NCI-H226 (cell line): ENCODE measurements around the gene SEMA3F.

Experiments used
- DNase-seq: peaks from one replicate; pipeline ENCODE4 v3.0.0-alpha.2; 2015

The SEMA3F gene

DNA sequence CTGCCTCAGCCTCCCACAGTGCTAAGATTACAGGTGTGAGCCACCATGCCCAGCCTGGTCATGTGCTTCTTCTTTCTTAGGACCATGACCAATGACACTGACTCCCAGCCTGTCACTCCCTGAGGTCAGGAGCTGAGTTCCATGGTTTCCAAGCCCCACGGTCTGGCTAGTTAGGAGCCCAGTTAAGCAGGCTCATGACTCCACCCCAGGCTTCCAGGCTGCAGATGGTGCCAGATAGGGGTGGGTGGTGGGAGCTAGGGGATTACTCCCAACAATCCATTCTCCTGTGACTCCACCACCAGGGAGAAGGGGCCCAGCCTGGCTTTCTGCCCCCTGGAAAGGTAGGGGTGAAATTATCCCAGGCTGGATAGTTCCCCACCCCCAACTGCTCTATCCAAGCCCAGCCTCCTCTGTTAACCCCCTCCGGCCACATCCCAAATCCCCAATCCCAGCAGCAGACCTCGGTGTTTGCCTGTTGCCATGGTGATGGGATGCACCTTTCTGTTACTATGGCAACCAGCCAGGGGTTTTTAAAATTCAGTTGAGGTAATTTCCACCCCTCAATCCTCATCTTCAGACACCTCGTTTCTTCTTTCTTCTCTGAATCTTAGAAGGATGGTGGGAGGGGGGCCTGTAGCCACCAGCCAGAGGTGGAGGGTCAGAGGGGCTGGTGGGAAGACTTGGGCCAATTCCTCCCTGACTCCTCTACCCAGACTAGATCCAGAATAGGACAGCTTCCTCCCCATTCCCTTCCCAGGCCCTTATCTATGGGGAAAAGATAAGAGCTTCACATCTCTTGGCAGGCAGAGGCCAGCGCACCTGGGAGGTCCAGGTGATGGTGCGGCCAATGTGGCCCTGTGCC, 22.5 kb upstream of the SEMA3F start:
- no peak for DNase-seq

DNA sequence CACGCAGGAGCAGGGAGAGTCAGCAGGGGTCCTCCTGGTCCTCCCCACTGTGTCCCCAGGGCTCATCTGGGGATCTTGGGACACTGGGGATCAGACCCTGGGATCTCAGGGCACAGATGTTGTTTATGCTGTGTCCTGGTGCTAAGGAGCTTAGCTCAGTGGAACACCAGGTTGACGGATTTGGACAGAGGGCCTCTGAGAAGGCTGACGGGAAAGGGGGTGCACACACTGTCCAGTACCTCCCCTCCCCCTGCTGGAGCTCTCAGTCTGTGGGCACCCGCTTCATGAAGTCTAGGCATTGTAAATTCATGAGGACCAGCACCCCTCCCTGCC, 21.9 kb upstream of the SEMA3F start:
- no peak for DNase-seq

DNA sequence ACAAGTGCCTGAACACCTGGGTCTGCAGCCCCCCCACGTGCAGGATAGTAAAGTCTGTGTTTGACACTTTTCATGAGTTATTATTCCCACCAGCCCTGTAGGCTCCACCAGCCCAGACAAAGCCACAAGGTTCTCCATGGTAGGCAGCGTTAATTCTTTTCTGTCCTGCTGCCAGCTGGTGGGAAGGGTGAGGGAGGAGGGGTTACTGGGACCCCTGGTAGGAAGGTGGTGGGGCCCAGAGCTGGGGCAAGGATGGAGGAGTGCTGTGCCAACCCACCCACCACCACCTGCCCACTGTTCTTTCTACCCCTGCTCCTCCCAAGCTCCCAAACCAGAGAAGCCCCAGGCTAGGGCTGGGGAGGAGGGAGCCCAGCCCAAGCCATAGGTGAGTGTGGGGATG, 20.8 kb upstream of the SEMA3F start:
- no peak for DNase-seq

DNA sequence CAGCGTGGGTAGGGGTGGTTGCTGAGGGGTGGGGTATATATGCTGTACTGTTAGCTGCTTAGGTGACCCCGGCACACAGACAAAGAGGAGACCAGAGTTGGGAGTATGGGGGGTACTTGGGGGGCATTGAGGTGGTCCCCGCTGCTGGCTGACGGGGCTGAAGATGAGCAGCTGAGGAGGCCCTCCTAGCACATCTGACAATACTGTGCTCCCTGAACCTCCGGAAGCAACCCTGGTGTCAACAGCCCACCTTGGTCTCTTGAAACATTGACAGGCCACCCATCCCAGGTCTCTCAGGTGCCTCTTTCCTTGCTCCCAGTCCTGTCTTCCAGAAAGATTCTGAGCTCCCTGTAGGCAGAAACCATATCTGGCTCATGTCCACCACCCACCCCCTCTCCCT, 19.2 kb upstream of the SEMA3F start:
- DNase-seq, result no peak

DNA sequence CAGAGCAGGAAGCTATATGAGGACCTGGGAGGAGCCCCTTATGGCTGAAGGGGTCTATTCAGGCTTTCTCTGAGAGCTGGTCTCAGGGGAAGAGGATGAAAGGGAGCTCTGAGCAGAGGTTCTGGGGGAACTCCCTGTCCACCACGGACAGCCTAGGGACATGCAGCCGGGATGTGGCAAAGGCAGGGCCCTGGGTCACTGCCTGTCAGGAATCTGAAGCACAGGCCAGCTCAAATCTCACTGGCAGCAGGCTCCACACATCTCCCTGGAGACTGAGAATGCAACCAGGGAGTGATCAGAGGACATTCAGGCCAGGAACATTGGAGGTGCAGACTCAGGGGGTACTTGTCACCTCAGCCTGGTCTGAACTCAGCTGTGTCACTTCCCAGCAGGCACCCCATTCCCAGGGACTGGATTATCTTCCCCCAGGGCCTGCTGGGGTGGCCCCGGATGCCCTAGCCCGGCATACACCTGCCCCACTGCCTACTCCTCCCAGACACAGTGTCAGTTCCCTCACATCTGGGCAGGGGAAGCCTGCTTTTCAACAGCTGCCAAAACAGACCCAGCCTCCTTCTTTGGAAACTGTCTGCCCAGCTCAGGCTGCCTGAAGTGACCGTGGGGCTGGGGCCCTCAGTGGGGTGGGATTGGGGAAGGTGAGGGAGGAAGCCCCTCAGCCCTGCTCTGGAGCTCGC, 18.3 kb upstream of the SEMA3F start:
- DNase-seq, result no peak

DNA sequence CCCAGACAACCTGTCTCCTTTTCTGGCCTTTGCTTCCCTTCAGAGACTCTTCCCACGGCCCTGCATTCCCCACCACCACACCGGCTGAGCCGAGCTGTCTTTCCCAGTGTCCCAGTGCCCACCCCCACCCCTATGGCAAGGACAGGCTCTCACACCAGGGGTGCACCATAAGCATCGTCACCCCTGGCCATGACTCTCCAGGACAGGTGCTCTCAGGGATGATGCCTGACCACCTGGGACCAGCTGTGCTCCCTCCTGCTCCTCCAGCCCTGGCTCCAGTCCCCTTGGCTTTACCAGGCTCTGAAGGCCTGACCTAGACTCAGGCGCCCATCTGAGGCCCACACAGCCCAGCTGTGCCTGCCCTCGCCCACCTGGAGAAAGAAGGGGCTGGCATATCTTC, 17.6 kb upstream of the SEMA3F start:
- no peak for DNase-seq

DNA sequence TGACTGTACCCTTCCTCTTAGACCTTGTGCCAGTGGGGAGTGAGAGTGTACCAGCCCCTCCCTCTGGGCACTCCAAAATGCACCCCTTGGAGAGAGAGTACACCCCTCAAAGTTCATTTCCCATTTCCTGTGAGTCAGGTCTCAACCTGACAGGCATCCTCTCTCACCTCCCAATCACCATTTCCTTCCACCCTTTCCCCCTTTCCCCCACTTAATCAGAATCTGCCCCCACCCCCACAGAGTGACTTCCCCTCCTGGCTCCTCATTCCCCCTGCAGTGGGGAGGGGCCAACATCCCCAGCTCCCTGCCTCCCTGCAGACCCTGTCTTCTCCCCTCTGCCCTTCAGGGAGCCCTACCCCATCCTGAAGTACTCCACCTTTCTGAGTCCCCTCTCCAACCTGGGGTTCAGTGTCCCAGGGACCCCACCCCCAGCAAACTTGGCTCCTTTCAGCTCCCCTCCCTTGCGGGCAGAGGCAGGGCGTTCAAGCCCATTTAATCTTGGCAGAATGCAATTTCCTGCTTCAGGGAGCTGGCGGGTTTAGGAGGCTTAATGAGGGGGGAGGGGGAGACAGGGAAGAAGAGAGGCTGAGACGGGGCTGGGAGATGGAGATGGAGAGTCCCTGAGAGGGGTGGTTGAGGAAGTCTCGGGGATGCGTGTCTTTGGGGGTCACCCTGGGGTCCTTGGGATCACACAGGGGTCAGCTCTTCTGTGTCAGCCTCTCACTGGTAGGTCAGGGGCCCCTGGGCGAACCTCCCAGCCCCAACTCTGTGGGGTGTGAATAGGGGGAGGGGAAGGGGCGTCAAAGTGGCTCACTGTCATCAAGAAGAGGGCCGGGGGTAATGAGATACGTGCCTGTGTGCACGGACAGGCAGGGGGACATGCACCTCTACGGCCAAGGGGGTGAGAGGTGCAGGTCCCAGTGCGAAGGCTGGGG, 16.6 kb upstream of the SEMA3F start:
- no peak for DNase-seq

DNA sequence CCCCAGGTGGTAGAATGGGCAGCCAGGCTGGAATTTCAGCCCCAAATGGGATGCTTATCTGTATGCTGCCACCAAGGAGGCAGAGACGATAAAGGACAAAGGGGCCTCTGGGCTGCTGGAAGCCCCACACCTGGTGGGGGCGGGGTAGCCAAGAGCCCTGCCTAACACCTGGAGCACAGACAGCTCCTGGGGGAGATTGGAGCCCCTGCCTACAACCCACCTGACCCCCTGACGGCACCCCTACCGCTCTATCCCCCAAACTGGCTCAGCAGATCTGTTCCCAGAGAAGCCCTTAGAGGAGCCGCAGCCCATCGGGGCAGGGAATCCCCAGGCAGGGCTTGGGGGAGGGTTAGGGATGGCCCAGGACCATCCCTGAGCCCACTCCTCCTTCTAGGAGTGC, 15.8 kb upstream of the SEMA3F start:
- no peak for DNase-seq

DNA sequence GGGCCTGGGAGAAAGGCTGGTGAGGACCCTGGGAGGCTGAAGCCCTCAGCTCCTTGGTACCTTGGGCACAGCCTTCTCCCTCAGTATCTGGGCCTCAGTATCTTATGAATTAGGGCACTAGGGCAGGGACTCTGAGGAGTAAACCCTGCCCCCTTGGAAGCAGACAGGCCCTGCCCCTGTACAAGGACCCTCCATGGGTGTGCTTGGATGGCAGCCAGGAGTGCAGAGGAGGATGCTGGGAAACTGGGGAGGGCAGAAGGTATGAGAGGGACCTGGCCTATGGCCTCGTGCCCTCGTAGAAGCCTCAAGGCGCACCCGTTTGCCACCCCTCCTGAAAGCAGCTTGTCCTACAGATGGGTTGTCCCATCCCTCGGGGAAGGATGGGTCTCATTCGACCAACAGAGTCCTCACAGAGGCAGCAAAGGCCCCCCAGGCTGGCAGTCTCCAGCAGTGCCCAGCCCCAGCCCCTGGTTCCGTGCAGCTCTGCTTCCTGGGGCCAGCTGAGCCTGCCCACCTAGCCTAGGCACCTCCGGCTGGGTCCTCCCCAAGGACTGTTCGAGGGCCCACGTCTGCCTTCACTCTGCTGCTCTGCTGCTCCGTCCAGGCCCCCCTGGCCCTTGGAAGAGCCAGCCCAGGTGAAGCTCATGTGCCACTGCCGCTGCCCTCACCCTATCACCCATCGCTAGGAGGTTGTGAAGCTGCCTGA, 15.3 kb upstream of the SEMA3F start:
- DNase-seq, result no peak

DNA sequence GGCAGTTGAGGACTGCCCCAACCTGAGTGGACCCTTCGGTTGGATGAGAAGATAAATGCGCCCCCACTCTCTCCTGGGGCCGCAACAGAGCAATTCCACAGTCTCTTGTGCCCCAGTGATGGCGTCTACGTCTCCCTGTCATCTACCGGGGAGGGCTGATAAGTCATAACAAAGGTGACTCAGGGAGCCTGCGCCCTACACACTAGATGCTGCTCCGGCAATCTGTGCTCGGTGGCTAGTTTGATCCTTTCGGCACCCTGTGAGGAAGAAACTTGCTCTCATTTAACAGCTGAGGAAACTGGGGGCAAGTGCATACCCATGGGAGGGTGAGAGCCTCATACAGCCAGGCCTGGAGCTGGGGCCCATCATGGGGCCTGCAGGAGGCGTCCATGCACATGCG, 14.1 kb upstream of the SEMA3F start:
- DNase-seq, result no peak

DNA sequence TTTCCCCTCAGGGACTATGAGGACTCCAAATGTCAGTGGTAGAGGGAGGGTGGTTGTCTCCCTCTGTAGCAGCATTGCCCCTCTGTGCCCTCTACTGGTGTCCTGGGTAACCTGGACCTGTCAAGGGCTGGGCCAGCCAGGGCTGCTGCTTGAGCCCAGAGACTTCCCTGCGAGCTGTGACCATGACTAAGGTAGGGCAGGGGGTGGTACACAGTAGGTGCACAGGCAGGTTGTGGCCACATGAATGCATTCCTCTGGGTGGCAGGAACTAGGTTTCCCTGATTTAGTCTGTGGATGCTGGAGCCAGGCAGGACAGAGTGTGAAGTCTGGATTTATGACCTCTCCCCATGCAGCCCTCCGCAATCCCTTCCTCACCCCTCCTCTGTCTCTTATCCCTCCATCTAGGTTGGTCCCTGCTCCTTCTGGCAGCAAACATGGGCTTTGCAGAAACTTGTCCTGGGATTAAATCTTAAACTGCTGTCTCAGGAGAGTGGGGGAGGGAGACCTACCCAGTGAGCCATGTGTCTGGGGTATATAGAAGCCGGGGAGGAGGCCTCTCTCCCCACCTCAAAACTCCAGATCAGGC, 8.7 kb upstream of the SEMA3F start:
- DNase-seq, result no peak

DNA sequence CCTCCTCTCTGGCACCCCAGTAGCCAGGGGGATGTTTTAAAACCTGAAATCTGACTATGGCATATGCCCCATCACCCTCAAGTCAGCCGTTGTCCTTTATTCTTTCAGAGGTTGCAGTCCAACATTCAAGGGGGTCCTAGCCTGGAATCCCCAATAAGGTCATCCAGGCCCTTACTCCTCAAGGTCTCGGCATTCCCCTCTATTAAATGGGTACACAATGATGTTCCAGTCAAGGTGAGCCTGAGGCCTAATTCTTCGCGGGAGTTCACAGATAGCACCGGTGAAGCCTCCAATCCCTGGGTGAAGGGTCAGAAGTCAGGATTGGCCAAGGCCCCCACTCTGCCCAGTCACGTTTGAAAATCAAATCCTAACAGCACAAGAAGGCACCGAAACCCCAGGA, 8.1 kb upstream of the SEMA3F start:
- DNase-seq, result no peak

DNA sequence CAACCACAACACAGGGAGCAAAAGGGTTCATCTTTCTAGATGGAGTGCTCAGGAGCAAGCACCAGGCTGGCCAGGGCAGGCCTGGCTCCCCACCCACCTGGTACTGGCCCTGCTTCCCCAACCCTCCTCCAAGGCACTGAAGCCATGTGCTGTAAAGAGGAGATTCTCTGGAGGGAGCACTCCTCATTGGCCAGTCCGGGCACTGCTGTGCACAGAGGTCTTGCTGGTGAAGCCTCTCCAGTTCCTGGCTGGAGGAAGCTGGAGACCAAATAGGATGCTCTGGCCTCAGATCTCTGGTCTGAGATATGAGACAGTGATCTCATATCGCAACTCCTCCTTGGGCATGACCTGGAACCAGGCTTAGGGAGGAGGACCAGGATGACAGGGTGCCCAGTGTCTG, 7.7 kb upstream of the SEMA3F start:
- no peak for DNase-seq

DNA sequence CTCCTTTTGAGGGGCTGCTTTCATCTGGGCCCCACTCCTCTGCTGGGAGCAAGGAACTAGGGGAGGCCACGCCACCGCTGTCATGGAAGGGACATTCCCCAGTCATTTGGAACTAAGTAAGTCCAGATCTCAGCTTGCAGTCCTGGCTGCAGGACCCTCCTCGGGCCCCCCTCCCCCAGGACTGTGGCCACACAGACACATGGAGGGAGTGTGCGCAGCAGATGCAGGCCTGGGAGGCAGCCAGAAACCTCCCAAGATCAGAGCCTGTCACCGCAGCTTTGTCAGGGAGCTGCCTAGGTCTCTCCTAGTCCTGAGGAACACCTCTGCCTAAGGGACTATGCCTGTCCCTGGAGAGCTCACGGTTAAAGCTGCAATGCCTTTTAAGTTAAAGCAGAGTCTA, 7.3 kb upstream of the SEMA3F start:
- DNase-seq, result no peak

DNA sequence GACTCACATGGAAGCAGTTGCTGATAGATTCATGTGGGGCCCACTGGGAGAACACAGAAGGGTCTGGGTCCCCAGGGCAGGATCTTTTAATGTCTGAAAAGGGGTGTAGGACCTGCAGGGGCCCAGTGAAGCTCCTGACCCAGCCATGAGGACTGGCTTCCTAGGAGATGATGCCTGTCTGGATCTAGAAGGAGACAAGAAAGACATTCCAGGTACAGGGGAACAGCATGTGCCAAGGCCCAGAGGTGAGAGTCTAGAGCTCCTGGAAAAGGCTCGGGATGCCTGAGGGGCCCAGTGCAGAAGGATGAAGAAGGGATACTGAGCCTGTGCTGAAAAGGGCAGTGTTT, 4.7 kb upstream of the SEMA3F start:
- DNase-seq, result no peak

DNA sequence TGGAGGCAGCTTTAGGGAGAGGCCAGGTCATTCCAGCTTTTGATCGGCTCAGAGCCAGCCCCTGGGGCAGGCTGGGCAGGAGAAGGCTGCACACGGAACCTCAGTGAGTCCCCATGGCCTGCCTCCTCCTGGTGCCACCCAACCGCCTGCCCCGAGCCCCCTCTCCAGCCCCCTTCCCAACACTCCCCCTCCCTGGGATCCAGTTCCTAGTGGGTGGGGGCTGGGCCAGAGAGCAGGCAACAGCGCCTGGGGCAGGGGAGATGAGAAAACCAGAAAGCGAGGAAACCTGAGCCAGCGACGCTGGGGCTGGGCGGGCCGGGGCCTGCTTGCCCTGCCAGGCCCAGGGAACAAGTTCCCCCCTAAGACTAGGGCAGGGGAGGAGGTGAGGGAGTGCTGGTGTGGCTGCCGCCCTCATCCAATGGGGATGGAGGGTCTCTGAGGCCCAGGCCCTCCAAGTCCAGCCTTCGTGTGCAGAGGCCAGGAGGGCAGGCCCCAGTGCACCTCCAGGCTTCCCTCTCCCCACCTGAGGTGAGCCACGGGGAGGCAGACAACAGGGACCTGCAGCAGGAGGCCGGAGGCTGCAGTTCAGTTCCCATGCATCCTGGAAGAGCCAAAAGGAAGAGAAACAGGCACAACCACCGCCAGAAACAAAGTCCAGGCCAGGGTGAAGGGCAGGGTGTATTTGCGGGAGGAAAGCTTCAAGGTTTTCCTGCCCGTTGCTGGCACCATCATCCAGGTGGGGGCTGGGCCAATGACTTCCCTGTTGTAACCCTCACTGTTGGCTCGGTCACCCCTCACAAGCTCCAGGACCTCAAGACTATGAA, 4.0 kb upstream of the SEMA3F start:
- DNase-seq, result no peak

DNA sequence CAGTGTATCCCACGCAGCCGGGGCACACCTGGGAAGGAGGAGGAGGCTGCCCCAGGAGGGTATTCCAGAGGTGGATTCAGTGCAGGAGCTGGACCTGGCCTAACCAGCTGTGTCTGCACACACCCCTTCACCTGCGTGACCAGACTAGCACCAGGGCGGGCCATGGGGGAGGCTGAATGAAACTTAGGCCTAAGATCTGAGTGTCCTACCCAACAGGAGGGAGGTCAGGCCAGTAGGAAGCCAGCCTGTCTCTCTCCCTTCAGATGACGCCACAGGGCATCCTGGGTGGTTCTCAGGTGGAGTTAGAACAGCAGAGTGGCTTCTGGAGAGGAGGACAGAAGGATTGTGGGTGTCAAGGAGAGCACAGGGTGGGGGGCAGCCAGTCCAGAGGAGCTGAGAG, 3.4 kb upstream of the SEMA3F start:
- DNase-seq, result no peak

DNA sequence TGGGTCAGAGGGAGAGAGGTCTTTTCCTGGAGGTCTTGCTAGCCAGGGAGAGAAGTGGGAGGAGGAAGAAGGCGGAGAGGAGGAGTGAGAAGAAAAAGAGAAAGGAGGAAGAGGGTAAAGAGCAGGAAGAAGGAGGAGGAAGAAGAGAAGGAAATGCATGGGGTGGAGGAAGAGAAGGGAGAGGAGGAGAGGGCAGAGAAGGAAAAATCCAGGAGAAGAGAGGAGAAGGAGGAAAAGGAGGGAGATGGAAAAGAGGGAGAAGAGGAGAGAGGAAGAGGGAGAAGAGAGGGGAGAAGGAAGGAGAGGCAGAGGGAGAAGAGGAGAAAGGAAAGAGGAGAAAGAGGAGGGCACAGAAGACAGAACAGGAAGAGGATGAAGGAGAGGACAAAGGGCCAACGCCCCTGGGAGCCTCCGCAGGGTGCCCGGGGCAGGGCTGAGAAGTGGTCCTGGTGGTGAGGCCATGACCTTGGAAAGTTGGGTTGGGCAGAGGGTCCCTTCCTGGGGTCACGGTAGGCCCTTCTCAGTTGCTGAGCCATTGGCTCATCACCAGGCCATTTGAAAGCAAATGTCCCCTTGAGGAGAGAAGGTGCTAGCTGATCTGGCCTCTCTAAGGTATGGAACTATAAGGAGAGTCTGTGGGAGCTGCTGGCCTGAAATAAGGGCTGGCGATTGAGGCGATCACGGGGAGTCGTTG, 1.2 kb upstream of the SEMA3F start:
- no peak for DNase-seq

DNA sequence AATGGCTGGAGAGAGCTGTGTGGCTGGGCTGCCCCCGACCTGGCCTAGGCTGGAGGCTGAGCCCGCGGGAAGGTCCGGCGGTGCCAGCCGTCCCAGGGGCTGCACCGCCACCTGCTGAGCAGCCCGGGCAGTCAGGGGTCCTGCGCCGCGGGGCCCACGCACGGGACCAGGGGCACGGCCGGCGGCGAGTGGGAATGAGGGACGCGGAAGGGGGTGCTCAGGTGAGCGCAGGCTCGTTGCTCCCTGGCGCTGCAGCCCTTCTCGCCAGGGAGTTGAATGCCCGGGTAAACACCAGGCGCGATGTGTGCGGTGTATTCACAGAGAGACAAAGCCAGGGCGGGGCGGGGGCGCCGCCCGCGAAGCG, 666 bp upstream of the SEMA3F start:
- no peak for DNase-seq

DNA sequence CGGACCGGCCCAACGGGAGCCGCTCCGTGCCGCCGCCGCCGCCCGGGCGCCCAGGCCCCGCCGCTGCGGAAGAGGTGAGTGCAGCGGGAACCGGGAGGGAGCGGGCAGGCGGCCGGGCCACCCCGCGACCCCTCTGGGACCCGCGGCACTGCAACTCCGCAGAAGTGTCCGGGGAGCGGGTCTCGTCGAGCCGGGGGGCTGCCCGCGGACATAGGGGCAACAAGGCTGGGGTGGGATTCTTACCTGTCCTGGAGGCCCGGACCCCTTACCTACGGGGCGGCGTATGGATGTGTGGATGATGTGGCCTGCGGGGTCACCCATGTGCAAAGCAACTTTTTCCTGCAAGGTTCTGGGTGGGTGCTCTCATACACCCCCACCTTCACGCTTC, 361 bp downstream of the SEMA3F start:
- no peak for DNase-seq

DNA sequence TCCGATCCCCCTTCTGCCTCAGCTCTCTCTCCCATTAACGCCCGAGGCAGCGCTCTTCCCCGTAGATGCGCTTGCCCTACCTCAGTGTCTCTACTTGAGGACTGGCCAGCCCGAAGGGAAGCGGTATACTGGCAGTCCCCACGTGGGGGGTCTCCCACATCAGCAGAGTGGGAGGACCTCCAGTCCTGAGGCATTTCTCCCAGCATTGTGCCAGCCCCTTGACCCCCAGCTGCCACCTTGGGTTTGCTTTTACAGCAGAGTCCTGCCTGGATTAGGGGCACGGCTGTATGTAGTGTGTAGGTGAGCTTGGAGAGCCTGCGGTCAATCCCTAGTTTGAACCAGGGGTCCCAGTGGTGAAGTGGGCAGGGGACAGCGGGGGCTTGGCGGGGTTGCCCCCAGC, 767 bp downstream of the SEMA3F start:
- DNase-seq, result no peak
